ENCODE measurements around the gene TCEAL1. TPM values are rescaled to one million over a fixed set of nuclear protein-coding genes. Genes with fewer than 3 reads are reported as not detected.
A peak's percentile ranks its signal among the peaks of the same experiment; 100 is the strongest.

Gene TCEAL1, protein sequence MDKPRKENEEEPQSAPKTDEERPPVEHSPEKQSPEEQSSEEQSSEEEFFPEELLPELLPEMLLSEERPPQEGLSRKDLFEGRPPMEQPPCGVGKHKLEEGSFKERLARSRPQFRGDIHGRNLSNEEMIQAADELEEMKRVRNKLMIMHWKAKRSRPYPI
- total RNA-seq: 1 to 10 TPM; 4.5 to 4.8 TPM
- polyA plus RNA-seq (2013, experiment 1 of 2): 11.6 TPM
- polyA plus RNA-seq (2013, experiment 2 of 2): 11.7 TPM
- long read RNA-seq, experiment 1, partial matches to known transcripts: 0 of 1 reads
- long read RNA-seq, experiment 1, other reads (novel, unspliced or antisense): 1 of 1 reads
- long read RNA-seq, experiment 2, partial matches to known transcripts: 1 of 5 reads
- long read RNA-seq, experiment 2, other reads (novel, unspliced or antisense): 4 of 5 reads
- long read RNA-seq, experiment 3, partial matches to known transcripts: 2 of 5 reads
- long read RNA-seq, experiment 3, other reads (novel, unspliced or antisense): 3 of 5 reads
- long read RNA-seq, experiment 4, partial matches to known transcripts: 3 of 9 reads
- long read RNA-seq, experiment 4, other reads (novel, unspliced or antisense): 4 of 9 reads

DNA sequence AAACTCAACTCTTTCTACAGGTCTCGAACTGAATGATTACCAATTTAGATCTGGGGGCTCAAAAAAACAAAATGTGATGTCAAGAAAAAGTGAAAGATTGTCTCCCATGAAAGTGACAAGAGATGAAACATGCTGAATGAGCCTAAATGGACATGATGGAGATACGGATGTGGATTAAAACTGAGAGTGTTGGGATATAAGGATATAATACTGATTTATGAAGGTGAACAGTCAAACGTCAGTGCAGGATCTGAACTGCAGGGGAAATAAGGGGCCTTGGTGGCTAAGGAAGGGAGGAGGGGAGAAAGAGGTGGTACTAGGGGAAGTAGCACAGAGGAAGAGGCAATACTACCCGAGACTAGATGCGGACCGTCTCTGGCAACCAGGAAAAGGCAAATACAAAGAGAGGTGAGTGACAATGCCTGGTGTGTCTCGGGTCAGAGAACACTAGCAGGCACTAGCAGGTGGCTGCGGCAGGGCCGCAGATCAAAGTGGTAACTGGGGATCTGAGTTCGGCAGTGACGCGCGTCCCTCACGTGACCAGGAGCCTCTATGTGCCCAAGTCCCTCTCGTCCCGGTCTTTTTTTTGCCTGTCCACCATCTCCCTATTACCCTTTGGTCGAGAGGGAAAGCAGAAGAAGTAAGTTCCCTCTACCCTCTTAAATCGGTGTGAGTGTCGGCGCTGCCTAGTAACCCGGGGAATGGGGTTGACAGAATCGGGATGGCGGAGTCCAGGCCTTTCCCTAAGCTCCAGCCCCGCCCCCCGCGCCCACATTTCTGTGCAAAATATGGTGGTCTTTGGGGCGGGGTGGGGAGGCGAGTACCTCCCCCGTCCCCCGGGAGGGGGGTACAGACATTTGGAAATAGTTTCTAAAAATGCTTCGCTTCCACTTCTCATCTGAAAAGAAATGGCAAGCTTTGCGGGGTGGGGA lies at the start of gene TCEAL1:
Gene TCEAL1 (plus strand): TSS at position 590 of the 932 bp plus-strand sequence. CDS start 942 bp downstream, outside the sequence.
- Histone ChIP-seq H3K9me3 (ENCODE audit: control insufficient read depth, low read length) (no peaks in the 10 kb centered on the region), H3K36me3 (ENCODE audit: control insufficient read depth, insufficient read depth, low read length) (no peaks in the 10 kb centered on the region), H3K9ac (ENCODE audit: extremely low read depth, low read length, poor library complexity, severe bottlenecking) (peak within 1 kb of the TSS; percentile 38), H3K27me3 (ENCODE audit: control insufficient read depth, insufficient read depth, low read length, poor library complexity, severe bottlenecking) (no peaks in the 10 kb centered on the region), H3K4me3 (ENCODE audit: low read length) (peak within 1 kb of the TSS; percentile 87), H3K27ac (ENCODE audit: low read depth, low read length) (peak within 1 kb of the TSS; percentile 53), H3K4me1 (ENCODE audit: control insufficient read depth, insufficient read depth, low read length) (no peaks in the 10 kb centered on the region)
- 5% methylated on average over 31 of the region's 32 CpGs; no CpG with 5 or more reads in 1 of the 2 experiments for WGBS, 2 experiments (ENCODE audit: insufficient coverage in 1 of 2, insufficient read length in 1 of 2)
- peak within 1 kb of the TSS; percentile 89 for H3K27ac Mint-ChIP-seq
- H3K9me3 Mint-ChIP-seq: no peaks in the 10 kb centered on the region
- peaks cover 1% of the 10 kb centered on the region for H3K27me3 Mint-ChIP-seq (ENCODE audit: insufficient read depth)
- DNase-seq: peak; percentile 89
- H3K36me3 Mint-ChIP-seq (ENCODE audit: low read depth): no peaks in the 10 kb centered on the region
- peak within 1 kb of the TSS; percentile 84 for H3K4me3 Mint-ChIP-seq
- TF ChIP-seq, protein P1, sequence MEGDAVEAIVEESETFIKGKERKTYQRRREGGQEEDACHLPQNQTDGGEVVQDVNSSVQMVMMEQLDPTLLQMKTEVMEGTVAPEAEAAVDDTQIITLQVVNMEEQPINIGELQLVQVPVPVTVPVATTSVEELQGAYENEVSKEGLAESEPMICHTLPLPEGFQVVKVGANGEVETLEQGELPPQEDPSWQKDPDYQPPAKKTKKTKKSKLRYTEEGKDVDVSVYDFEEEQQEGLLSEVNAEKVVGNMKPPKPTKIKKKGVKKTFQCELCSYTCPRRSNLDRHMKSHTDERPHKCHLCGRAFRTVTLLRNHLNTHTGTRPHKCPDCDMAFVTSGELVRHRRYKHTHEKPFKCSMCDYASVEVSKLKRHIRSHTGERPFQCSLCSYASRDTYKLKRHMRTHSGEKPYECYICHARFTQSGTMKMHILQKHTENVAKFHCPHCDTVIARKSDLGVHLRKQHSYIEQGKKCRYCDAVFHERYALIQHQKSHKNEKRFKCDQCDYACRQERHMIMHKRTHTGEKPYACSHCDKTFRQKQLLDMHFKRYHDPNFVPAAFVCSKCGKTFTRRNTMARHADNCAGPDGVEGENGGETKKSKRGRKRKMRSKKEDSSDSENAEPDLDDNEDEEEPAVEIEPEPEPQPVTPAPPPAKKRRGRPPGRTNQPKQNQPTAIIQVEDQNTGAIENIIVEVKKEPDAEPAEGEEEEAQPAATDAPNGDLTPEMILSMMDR (conservative IDR thresholded peaks at IDR 0.05): peak; percentile 27
- peaks cover 14% of the 10 kb centered on the region for H3K4me1 Mint-ChIP-seq

DNA sequence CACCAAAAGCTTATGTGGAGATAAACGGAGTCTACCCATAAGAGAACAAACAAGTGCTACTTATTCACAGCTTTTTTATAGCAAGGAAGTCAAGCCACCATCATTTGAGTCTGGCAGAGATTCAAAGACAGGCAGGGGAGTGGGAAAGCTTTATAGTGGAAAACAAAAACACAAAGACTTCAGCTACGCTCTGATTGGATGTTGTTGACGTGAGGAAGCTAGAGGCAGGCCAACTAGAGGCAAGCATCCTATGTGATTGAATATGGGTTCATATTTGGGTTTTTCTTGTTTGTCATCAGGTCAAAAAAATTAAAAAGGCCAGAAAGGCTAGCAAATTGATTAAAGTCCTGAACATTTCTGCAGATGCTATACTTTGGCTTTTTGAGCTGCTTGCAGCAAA lies 44.2 kb upstream of the TCEAL1 start:
- peak overlapping the region; percentile 94 for H3K4me3 Mint-ChIP-seq
- no peak for DNase-seq
- Histone ChIP-seq H3K4me3 (ENCODE audit: low read length) (peak overlapping the region; percentile 85), H3K36me3 (ENCODE audit: control insufficient read depth, insufficient read depth, low read length) (peaks cover 5% of the 10 kb centered on the region), H3K9ac (ENCODE audit: extremely low read depth, low read length, poor library complexity, severe bottlenecking) (no peak overlapping the region), H3K27me3 (ENCODE audit: control insufficient read depth, insufficient read depth, low read length, poor library complexity, severe bottlenecking) (no peaks in the 10 kb centered on the region), H3K4me1 (ENCODE audit: control insufficient read depth, insufficient read depth, low read length) (no peaks in the 10 kb centered on the region), H3K27ac (ENCODE audit: low read depth, low read length) (no peak overlapping the region), H3K9me3 (ENCODE audit: control insufficient read depth, low read length) (no peaks in the 10 kb centered on the region)
- H3K27me3 Mint-ChIP-seq (ENCODE audit: insufficient read depth): peaks cover 11% of the 10 kb centered on the region
- H3K4me1 Mint-ChIP-seq: peaks cover 11% of the 10 kb centered on the region
- H3K36me3 Mint-ChIP-seq (ENCODE audit: low read depth): peaks cover 6% of the 10 kb centered on the region
- H3K27ac Mint-ChIP-seq: no peak overlapping the region
- peaks cover 19% of the 10 kb centered on the region for H3K9me3 Mint-ChIP-seq
- TF ChIP-seq, protein P1 (conservative IDR thresholded peaks at IDR 0.05): no peak
- 57% methylated on average over 3 of the region's 3 CpGs; no CpG with 5 or more reads in 1 of the 2 experiments for WGBS, 2 experiments (ENCODE audit: insufficient coverage in 1 of 2, insufficient read length in 1 of 2)
